ENCODE measurements around the gene ENTREP3. TPM values are rescaled to one million over a fixed set of nuclear protein-coding genes. Genes with fewer than 3 reads are reported as not detected.

Gene ENTREP3
- total and polyA plus RNA-seq, 11 donors: 5.1 to 24.4 (median 12.8) TPM

- peaks cover 0 to 2% (median 0%) of the 10 kb centered on the region in 9 donors for H3K27me3 ChIP-seq
- 90 to 100% (median 92%) methylated on average over 13 to 21 of the region's 21 CpGs for WGBS, 4 donors
- no peak overlapping the region for H3K27ac ChIP-seq
- intact Hi-C loops (cut with DNase I): no loop called here
- H3K36me3 ChIP-seq: no peaks in the 10 kb centered on the region
- no peak overlapping the region for H3K4me3 ChIP-seq
- DNase-seq (no peak), ATAC-seq (no peak)
- TF ChIP-seq CTCF (IDR thresholded peaks at IDR 0.05): no peak
- no peak for TF ChIP-seq POLR2A (IDR thresholded peaks at IDR 0.05)
- no peaks in the 10 kb centered on the region for H3K9me3 ChIP-seq
- no peaks in the 10 kb centered on the region for H3K4me1 ChIP-seq
Observed at GRCh38 chr1:155287987-155288543, 32.8 kb upstream of the ENTREP3 start.

GRCh38 chr1:155286544-155286943, 31.3 kb upstream of the ENTREP3 start:
- 96 to 100% (median 98%) methylated on average over 2 of the region's 2 CpGs for WGBS, 4 donors
- H3K9me3 ChIP-seq: no peaks in the 10 kb centered on the region
- H3K4me1 ChIP-seq: no peaks in the 10 kb centered on the region
- H3K27me3 ChIP-seq: no peaks in the 10 kb centered on the region
- ATAC-seq (no peak), DNase-seq (no peak)
- H3K4me3 ChIP-seq: no peak overlapping the region
- intact Hi-C loops (cut with DNase I): no loop called here
- no peak overlapping the region for H3K27ac ChIP-seq
- H3K36me3 ChIP-seq: no peaks in the 10 kb centered on the region
- TF ChIP-seq CTCF (IDR thresholded peaks at IDR 0.05) (no peak), POLR2A (IDR thresholded peaks at IDR 0.05) (no peak)

- no peak for ATAC-seq
- no peaks in the 10 kb centered on the region for H3K4me1 ChIP-seq
- no peak overlapping the region for H3K27ac ChIP-seq
- intact Hi-C loops (cut with DNase I): no loop called here
- H3K4me3 ChIP-seq: no peak overlapping the region
- TF ChIP-seq CTCF (IDR thresholded peaks at IDR 0.05) (no peak), POLR2A (IDR thresholded peaks at IDR 0.05) (no peak)
- DNase-seq: no peak
- no peaks in the 10 kb centered on the region for H3K27me3 ChIP-seq
- no peaks in the 10 kb centered on the region for H3K9me3 ChIP-seq
- WGBS, 4 donors: 87 to 94% (median 92%) methylated on average over 6 to 18 of the region's 18 CpGs
- H3K36me3 ChIP-seq: no peaks in the 10 kb centered on the region
Observed at GRCh38 chr1:155285631-155286044, 30.4 kb upstream of the ENTREP3 start.

- no peak for ATAC-seq
- intact Hi-C loops (cut with DNase I): no loop called here
- WGBS, 4 donors: 94 to 95% (median 95%) methylated on average over 11 to 14 of the region's 14 CpGs
Observed at GRCh38 chr1:155285063-155285462, 29.8 kb upstream of the ENTREP3 start.

More at GRCh38 chr1:155285063-155285462, 29.8 kb upstream of the ENTREP3 start:
- H3K9me3 ChIP-seq: no peaks in the 10 kb centered on the region
- no peak for DNase-seq
- no peaks in the 10 kb centered on the region for H3K36me3 ChIP-seq
- no peaks in the 10 kb centered on the region for H3K27me3 ChIP-seq
- no peak overlapping the region for H3K4me3 ChIP-seq
- TF ChIP-seq CTCF (IDR thresholded peaks at IDR 0.05) (no peak), POLR2A (IDR thresholded peaks at IDR 0.05) (no peak)
- no peaks in the 10 kb centered on the region for H3K4me1 ChIP-seq
- H3K27ac ChIP-seq: no peak overlapping the region

Measured in heart left ventricle (tissue), 16 donors.